Activated naive CD8-positive, alpha-beta T cell (primary cell): ENCODE measurements around the gene TSPAN15.
"Not testable (repeated sequence)": the region's sequence is repeated elsewhere in the genome, so short reads cannot be mapped to it uniquely, and the experiment has no call there.

ENCODE experiments used
- H3K27ac Mint-ChIP-seq: one replicate; pipeline ENCODE4 v1.8.0; 2021; ENCODE audit warnings: mixed read lengths
- H3K27me3 Mint-ChIP-seq: one replicate; pipeline ENCODE4 v1.8.0; 2021; ENCODE audit warnings: mixed read lengths
- H3K36me3 Mint-ChIP-seq: one replicate; pipeline ENCODE4 v1.8.0; 2021; ENCODE audit warnings: mixed read lengths
- H3K4me1 Mint-ChIP-seq: one replicate; pipeline ENCODE4 v1.8.0; 2021; ENCODE audit warnings: low read depth, mixed read lengths
- H3K4me3 Mint-ChIP-seq: one replicate; pipeline ENCODE4 v1.8.0; 2021; ENCODE audit warnings: mild to moderate bottlenecking, mixed read lengths
- H3K9me3 Mint-ChIP-seq: one replicate; pipeline ENCODE4 v1.8.0; 2021; ENCODE audit warnings: low read depth, mixed read lengths

Gene TSPAN15

DNA sequence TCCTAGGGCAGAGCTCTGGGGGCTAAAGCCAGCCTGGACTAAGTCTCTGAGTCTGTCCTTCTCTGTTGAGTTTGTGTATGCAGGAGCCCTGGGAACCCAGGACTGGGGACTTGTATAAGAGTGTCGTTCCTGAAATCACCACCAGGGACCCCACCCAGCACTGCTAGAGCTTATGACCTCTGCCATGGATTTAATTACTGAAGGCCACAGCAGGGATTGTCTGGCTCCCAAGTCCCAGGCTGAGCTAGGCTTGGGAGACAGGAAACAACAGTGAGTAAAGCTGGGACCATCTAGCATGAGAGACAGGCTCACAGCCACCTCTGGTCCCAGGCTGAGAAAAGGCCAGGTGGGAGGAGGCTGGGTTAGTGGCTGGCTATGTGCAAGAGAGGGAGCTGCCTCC, 1.4 kb upstream of the TSPAN15 start:
- H3K4me1 Mint-ChIP-seq = peaks cover 14% of the 10 kb centered on the region
- no peaks in the 10 kb centered on the region for H3K36me3 Mint-ChIP-seq
- H3K27me3 Mint-ChIP-seq = no peaks in the 10 kb centered on the region
- no peaks in the 10 kb centered on the region for H3K9me3 Mint-ChIP-seq
- no peak overlapping the region for H3K4me3 Mint-ChIP-seq
- H3K27ac Mint-ChIP-seq = no peak overlapping the region

DNA sequence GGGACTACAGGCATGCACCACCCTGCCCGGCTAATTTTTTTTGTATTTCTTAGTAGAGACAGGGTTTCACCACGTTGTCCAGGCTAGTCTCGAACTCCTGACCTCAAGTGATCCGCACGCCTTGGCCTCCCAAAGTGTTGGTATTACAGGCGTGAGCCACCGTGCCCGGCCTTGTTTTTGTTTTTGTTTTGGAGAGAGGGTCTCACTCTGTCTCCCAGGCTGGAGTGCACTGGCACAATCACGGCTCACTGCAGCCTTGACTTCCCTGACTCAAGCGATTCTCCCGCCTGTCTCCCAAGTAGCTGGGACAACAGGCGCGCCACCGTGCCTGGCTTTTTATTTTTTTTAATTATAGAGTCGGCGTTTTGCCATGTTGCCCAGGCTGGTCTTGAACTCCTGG, 870 bp upstream of the TSPAN15 start:
- not testable (repeated sequence) for H3K27me3 Mint-ChIP-seq, H3K9me3 Mint-ChIP-seq, H3K36me3 Mint-ChIP-seq, H3K27ac Mint-ChIP-seq
- H3K4me3 Mint-ChIP-seq = peak overlapping the region; percentile 76
- H3K4me1 Mint-ChIP-seq = peaks cover 14% of the 10 kb centered on the region

DNA sequence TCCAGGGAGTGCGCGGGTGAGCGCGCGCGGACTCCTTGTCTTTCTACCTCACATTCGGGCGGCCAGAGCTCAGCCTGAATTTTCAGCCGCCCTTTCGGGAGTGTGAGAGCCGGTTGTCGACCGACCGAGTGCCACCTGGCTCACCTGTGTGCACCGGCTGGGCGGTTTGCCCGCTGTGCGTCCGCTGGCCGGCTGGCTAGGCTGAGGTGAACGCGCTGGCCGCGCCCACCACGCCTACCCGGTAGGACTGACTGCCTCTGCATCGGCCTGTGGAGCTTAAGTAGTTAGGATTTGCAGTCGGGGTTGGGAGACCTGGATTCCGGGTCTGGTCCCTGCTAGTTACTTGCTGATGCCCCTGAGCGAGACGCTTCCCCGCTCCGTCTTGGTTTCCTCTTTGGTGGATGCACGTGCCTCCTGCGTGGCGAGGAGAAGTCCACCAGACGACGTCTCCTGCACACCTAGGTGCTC, 553 bp downstream of the TSPAN15 start:
- Mint-ChIP-seq H3K27ac (no peak overlapping the region), H3K27me3 (no peaks in the 10 kb centered on the region), H3K36me3 (no peaks in the 10 kb centered on the region), H3K4me3 (peak overlapping the region; percentile 85), H3K9me3 (no peaks in the 10 kb centered on the region), H3K4me1 (peaks cover 14% of the 10 kb centered on the region)

DNA sequence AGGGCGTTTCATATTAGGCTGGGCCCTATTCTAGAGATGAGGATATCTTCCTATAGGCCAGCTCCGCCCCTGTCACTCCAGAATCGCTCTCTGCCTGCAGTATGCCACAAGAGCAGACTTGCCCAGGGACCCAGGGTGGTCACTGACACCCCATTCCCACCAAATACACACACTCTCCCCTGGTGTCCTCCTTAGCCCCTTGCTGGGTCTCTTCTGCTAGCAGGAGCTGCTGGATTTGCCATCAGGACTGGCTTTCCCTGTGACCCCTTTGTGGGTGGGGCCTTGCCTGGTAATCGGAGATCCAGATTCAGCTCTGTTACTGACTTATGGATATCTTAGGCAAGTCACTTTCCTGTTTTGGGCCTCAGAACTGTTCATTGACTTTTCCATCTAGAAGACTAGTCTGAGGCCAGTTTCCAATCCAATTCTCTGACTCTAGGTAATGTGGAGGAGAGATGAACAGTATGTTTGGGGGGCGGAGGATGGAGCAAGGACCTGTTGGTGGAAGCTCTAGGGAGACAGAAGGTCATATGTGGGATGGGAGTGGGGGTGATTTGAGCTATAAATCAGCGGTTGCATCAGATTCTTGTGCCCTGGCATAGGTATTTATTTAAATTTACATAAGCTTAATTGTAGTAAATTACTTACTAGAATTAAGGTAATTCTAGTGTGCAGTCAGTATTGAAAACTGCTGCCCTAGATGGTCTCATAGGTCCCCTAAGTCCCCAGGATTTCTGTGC, 1.6 kb downstream of the TSPAN15 start:
- peaks cover 14% of the 10 kb centered on the region for H3K4me1 Mint-ChIP-seq
- H3K4me3 Mint-ChIP-seq = peak overlapping the region; percentile 85
- H3K27ac Mint-ChIP-seq = no peak overlapping the region
- no peaks in the 10 kb centered on the region for H3K27me3 Mint-ChIP-seq
- H3K36me3 Mint-ChIP-seq = no peaks in the 10 kb centered on the region
- H3K9me3 Mint-ChIP-seq = no peaks in the 10 kb centered on the region

DNA sequence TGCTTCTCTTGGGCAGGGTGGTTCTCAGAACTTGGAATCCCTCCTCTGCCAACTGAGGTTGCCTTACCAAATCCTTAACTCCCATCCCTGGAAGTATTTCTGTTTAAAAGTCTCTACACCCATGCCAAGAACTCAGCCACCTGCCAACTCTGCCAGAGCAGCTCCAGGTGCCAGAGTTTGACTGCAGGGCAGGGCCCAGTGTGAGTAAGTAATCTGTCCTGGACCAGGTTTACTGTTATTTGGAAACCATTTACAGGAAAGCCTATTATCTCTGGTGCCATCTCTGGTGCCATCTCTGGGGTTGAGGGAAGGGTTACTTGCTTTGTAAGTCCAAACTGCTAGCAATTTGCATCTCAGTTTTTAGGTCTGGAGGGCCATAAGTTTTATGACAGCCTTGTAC, 2.5 kb downstream of the TSPAN15 start:
- Mint-ChIP-seq H3K27ac (no peak overlapping the region), H3K27me3 (no peaks in the 10 kb centered on the region), H3K36me3 (no peaks in the 10 kb centered on the region), H3K9me3 (no peaks in the 10 kb centered on the region), H3K4me3 (no peak overlapping the region), H3K4me1 (peaks cover 14% of the 10 kb centered on the region)

DNA sequence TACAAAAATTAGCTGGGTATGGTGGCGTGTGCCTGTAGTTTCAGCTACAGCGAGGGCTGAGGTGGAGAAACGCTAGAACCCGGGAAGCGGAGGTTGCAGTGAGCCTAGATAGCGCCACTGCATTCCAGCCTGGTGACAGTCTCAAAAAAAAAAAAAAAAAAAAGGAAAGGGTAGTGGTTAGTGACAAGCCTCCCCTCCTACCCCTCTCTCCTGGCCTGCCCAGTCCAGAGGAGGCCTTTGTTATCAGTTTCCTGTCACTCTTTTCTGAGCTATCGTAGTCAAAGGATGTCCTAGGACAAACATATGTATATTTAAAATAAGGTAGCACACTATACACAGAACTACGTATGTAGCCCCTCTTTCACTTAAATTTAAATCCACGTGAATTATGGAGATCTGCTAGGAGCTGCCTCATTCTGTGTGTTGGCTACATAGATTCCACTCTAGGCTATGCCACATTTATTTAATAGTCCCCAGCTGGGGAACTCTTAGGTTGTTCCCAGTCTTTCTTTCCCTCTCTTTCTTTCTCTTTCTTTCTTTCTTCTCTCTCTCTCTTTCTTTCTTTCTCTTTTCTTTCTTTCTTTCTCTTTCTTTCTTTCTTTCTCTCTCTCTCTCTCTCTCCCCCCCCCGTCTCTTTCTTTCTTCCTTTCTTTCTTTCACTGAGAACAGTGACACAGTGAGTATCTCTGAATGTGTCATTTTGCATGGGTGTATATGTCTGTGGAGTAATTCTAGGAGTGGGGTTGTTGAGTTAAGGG, 3.9 kb downstream of the TSPAN15 start:
- Mint-ChIP-seq H3K27me3 (no peaks in the 10 kb centered on the region), H3K27ac (no peak overlapping the region), H3K9me3 (no peaks in the 10 kb centered on the region), H3K36me3 (no peaks in the 10 kb centered on the region), H3K4me3 (no peak overlapping the region), H3K4me1 (peaks cover 10% of the 10 kb centered on the region)

DNA sequence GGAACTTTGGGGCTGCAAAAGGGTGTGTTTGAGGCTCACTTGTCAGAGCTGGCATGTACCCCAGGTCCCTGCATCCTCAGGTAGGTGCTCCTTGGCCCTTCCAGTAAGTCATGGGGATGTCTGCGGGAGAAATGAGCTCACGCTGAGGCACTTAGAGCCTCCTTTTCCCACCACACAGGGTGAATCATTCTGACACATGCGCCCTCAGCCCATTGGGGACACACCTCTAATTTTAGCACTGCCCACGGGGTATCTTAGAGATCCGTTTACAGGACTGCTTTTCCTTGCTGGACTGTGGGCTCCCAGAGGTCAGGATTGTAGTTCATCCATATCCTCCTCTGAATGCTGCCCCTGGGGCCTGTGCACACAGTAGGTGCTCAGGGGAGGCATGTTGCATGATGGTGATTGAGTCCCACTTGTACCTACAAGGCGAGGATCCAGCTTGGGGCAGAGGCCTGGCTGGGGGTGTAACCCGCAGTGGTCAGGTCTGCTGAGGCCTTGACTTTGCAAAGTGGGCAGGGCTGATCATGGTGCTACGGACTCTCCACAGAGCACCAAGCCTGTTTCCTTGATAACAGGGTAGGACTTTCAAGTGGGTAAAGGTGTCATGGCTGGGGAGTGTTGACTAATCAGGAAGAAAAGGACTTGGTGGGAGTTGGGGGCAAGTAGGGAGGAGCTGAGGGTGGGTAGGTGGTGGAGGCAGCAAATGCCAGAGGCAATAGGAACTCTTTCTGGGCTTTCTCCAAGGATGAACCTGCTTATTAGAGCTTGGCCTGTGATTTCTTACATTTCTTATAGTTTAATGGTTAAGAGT, 5.8 kb downstream of the TSPAN15 start:
- Mint-ChIP-seq H3K36me3 (no peaks in the 10 kb centered on the region), H3K27me3 (no peaks in the 10 kb centered on the region), H3K4me3 (no peak overlapping the region), H3K9me3 (no peaks in the 10 kb centered on the region), H3K4me1 (peaks cover 4% of the 10 kb centered on the region), H3K27ac (no peak overlapping the region)

DNA sequence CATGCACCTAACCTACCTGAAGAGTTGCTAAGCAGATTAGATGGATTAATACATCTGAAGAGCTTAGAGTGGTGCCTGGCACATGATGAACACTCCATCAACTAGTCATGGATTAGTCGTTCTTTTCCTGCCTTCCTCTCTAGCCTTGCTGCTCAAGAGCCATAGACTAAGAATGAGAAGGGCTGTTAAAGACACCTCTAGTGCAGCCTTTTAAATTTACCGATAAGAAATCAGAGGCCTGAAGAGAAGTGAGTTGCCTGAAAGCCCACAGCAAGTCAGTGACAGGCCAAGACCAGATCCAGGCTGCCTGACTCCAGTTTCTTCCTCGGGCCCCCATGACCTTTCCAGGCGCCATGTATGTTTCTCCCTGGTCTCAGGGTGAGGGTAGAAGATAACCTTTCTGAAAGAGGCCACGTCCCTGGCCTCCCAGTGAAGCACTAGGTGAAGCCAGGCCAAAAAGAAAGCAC, 6.5 kb downstream of the TSPAN15 start:
- Mint-ChIP-seq H3K27me3 (peaks cover 2% of the 10 kb centered on the region), H3K36me3 (no peaks in the 10 kb centered on the region), H3K9me3 (no peaks in the 10 kb centered on the region), H3K4me3 (no peak overlapping the region), H3K27ac (no peak overlapping the region), H3K4me1 (no peaks in the 10 kb centered on the region)

DNA sequence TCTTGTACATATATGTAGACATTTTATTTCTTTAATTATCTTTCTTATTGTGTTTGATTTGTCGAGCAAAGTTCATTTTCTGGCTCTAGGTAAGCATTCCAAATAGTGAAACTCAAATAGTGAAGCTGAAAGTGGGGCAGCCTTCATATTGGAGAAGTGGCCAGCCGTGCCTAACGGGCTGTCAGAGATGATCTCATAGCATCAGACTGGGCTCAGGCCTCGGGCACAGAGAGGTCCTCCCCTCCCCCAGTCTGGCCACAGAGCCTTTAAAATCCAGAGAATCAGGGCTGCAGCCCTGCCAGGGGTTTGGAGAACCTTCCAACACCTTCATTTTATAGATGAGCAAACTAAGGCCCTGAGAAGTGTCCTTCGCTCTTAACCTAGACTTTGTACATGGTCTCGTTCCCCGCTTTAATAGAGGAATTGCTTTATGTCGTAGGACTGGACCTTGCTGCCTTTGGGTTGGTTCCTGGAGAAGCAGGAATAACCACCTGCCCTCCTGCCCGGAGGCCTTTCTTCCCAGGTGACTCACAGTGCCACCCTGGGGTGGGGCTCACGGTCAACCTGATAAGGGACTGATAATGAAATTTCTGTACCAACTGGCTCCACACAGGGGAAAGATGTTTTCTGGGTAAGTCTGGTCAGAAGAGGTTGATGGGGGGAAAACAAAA, 7.3 kb downstream of the TSPAN15 start:
- H3K27me3 Mint-ChIP-seq = peaks cover 2% of the 10 kb centered on the region
- H3K36me3 Mint-ChIP-seq = no peaks in the 10 kb centered on the region
- no peak overlapping the region for H3K4me3 Mint-ChIP-seq
- no peaks in the 10 kb centered on the region for H3K4me1 Mint-ChIP-seq
- no peak overlapping the region for H3K27ac Mint-ChIP-seq
- H3K9me3 Mint-ChIP-seq = no peaks in the 10 kb centered on the region

DNA sequence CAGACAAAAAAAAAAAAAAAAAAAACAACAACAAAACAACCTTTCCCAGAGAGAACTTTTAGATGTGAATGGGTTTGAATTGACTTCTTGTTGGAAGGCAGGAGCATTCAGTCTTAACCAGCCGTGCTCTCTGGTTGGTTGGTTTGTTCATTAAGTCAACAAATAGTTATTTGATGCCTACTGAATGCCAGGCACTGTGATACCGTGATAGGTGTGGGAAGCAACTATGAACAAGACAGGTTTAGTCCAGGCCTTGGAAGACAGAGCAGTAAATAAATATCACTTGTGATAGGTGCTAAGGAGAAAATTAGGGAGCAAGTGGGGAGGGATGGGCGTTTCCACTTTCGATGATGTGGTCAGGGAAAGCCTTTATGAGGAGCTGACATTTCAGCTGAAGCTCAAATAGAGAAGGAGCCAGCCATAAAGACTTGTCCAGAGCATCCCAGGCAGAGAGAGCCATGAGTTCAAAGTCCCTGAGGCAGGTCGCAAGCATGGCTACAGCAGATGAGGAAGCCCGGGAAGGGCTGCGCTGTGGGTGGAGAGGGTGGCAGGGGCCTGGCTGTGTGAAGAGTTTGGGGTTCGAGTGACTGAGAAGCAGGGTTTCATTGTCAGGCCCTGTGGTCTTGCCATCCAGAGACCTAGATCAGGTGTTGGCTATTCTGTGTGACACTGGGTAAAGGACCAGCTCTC, 8.0 kb downstream of the TSPAN15 start:
- Mint-ChIP-seq H3K4me3 (no peak overlapping the region), H3K36me3 (no peaks in the 10 kb centered on the region), H3K9me3 (no peaks in the 10 kb centered on the region), H3K4me1 (no peaks in the 10 kb centered on the region), H3K27me3 (peaks cover 2% of the 10 kb centered on the region), H3K27ac (no peak overlapping the region)

DNA sequence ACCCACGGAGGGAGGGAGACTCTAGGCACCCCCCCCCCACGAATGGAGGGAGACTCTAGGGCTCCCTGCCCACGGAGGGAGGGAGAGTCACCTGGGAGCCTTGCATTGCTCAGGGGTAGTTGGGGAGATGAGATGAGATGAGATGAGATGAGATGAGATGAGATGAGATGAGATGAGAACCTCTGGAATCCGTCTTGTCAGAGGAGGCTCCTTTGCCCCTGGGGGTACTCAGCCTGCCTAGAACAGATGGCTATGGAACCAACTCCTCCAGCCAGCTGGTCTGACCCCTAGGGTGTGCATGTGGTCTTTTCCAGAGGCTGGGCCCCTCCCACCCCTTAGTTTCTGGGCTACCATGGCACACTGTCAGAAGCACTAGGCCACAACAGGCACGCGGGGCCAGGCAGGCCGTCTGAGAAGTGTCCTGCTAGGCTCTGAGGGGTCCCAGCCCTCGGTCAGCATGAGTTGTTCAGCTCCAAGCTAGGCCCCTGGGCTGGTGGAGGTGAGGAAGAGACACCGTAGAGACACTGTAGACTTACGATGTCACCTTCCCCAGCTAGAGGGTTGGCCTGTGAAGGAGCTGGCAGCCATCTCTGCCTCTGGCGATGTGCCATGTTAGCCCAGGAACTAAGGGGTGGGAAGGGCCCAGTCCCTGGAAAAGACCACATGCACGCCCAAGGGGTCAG, 8.8 kb downstream of the TSPAN15 start:
- H3K9me3 Mint-ChIP-seq = no peaks in the 10 kb centered on the region
- no peaks in the 10 kb centered on the region for H3K36me3 Mint-ChIP-seq
- H3K4me3 Mint-ChIP-seq = no peak overlapping the region
- peaks cover 2% of the 10 kb centered on the region for H3K27me3 Mint-ChIP-seq
- H3K4me1 Mint-ChIP-seq = no peaks in the 10 kb centered on the region
- no peak overlapping the region for H3K27ac Mint-ChIP-seq

DNA sequence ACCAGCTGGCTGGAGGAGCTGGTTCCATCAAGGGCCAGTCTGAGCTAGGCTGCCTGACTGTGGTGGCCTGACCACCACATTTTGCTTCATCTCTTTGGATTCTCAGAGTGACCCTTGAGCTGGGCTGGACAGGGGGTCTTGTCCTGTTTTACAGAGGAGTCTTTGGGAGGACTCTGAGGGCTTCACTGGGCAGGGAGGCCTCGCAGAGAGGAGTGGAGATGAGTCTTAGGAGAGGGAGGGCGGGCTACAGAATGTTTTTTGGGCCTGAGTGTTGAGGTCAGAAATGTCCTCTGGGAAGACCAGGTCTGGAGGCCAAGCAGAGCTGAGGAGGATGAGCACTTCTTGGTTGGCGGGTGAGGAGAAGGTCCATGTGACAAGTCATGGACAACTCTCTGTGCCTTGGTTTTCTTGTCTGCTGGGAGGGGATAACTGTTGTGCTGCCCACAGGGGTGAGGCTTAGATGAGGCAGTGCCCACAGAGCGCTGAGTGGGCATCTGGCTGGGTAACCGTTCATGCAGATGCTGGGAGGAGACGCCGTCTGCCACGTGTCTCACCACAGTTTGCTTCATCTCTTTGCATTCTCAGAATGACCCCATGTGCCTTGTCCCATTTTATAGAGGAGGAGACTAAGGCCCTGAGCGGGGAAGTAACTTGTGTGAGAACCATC, 9.4 kb downstream of the TSPAN15 start:
- Mint-ChIP-seq H3K4me3 (no peak overlapping the region), H3K9me3 (no peaks in the 10 kb centered on the region), H3K4me1 (no peaks in the 10 kb centered on the region), H3K27ac (no peak overlapping the region), H3K27me3 (peaks cover 2% of the 10 kb centered on the region), H3K36me3 (no peaks in the 10 kb centered on the region)

DNA sequence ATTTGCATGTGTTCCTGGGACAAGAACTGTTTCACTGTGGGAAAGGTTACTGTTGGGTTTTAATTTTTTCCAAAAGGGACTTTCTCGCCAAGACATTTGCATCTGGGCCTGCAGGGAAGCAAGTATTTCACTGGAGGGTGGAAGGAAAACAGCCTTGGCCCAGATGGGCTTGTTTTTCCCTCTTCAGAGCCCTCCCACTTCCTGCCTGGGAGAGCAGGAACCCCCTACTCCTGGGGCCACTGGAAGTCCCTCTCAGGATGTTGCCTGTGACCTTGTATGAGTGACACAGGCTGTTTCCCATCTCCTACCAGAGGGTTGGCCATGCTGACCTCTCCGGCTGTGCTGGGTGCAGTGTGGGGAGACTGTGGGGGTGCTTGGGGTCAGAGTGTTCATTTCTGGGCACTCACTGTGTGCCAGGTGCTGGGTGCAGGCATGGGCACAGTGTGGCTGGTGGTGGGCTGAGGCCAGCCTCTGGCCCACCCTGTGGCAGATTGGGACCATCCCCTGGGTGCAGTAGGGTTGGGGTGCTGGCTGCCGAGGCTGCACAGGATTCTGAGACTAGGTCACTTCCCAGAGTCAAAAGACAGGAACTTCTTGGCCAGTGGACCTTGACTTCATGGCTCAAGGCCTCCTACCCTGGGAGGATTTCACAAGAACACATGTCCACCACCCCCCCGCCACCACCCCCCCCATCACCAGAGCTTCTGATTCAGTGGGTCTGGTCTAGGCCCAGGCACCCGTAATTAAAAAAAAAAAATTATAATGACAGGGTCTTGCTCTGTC, 10.2 kb downstream of the TSPAN15 start:
- peaks cover 2% of the 10 kb centered on the region for H3K27me3 Mint-ChIP-seq
- H3K9me3 Mint-ChIP-seq = no peaks in the 10 kb centered on the region
- H3K4me3 Mint-ChIP-seq = no peak overlapping the region
- H3K4me1 Mint-ChIP-seq = no peaks in the 10 kb centered on the region
- no peaks in the 10 kb centered on the region for H3K36me3 Mint-ChIP-seq
- no peak overlapping the region for H3K27ac Mint-ChIP-seq
